ENCODE data around the gene KCTD7. TPM values are rescaled to one million over a fixed set of nuclear protein-coding genes. Genes with fewer than 3 reads are reported as not detected.
"Not testable (repeated sequence)": the region's sequence is repeated elsewhere in the genome, so short reads cannot be mapped to it uniquely, and the experiment has no call there.

Gene KCTD7
- total RNA-seq, 2 experiments from 2014 or later: 35.2 to 39.0 TPM

DNA sequence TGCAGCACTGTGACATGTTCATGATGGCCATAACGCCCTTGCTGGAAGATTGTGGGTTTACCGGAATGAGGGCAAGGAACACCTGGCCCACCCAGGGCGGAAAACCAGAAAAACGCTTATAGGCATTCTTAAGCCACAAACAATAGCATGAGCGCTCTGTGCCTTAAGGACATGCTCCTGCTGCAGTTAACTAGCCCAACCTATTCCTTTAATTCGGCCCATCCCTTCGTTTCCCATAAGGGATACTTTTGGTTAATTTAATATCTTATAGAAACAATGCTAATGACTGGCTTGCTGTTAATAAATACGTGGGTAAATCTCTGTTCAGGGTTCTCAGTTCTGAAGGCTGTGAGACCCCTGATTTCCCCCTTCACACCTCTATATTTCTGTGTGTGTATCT, 34.6 kb upstream of the KCTD7 start:
- DNase-seq; H3K9me3 Mint-ChIP-seq; POLR2A ChIA-PET; H3K4me3 Mint-ChIP-seq; H3K27me3 Mint-ChIP-seq; ATAC-seq (ENCODE audit: low read depth); H3K36me3 Mint-ChIP-seq; H3K27ac Mint-ChIP-seq: not testable (repeated sequence)
- H3K4me1 Mint-ChIP-seq: peaks cover 21% of the 10 kb centered on the region

DNA sequence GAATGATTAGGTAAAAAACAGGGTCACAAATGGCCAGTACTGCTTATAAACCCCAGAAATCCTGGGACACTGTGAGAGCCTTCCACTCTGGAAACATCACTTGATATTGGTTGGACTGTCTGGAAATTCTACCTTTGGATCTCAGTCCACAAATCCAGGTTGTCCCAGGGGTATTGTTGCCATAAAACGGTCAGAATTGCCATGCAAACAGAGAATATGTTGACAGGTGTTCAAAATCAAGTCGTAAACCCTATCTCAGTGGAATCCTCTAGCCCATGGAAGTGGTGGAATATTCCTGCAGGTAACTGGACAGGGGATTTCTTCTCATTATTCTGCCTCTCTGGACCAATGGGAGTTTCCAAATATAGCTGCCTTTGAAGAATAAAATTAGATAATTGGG, 31.2 kb upstream of the KCTD7 start:
- Mint-ChIP-seq H3K9me3 (no peaks in the 10 kb centered on the region), H3K36me3 (peaks cover 1% of the 10 kb centered on the region), H3K4me3 (no peak overlapping the region), H3K27ac (no peak overlapping the region), H3K27me3 (no peaks in the 10 kb centered on the region), H3K4me1 (peaks cover 9% of the 10 kb centered on the region)
- ATAC-seq (ENCODE audit: low read depth) (no peak), DNase-seq (no peak)
- POLR2A ChIA-PET: no interaction called here

GRCh38 chr7:66602159-66602558, 26.5 kb upstream of the KCTD7 start:
- H3K4me1 Mint-ChIP-seq: no peaks in the 10 kb centered on the region
- POLR2A ChIA-PET: no interaction called here
- H3K36me3 Mint-ChIP-seq: no peaks in the 10 kb centered on the region

GRCh38 chr7:66604198-66604597, 24.5 kb upstream of the KCTD7 start:
- DNase-seq: no peak
- no peaks in the 10 kb centered on the region for H3K9me3 Mint-ChIP-seq

More at GRCh38 chr7:66602159-66602558, 26.5 kb upstream of the KCTD7 start:
- DNase-seq: no peak
- Mint-ChIP-seq H3K27ac (no peak overlapping the region), H3K27me3 (no peaks in the 10 kb centered on the region), H3K4me3 (no peak overlapping the region), H3K9me3 (no peaks in the 10 kb centered on the region)
- no peak for ATAC-seq (ENCODE audit: low read depth)

GRCh38 chr7:66606540-66607291, 22.0 kb upstream of the KCTD7 start:
- not testable (repeated sequence) for H3K27ac Mint-ChIP-seq; H3K9me3 Mint-ChIP-seq; ATAC-seq (ENCODE audit: low read depth); DNase-seq; H3K4me3 Mint-ChIP-seq; H3K4me1 Mint-ChIP-seq; H3K27me3 Mint-ChIP-seq; H3K36me3 Mint-ChIP-seq
- POLR2A ChIA-PET: interaction anchor here (1.0 kb wide), 1 partner anchor 12 kb away, joined by 3 read pairs; no protein-coding TSS in a partner anchor

More at GRCh38 chr7:66604198-66604597, 24.5 kb upstream of the KCTD7 start:
- no peaks in the 10 kb centered on the region for H3K4me1 Mint-ChIP-seq
- H3K27me3 Mint-ChIP-seq: peaks cover 4% of the 10 kb centered on the region
- H3K4me3 Mint-ChIP-seq: no peak overlapping the region
- H3K36me3 Mint-ChIP-seq: no peaks in the 10 kb centered on the region
- no peak overlapping the region for H3K27ac Mint-ChIP-seq
- POLR2A ChIA-PET: no interaction called here
- ATAC-seq (ENCODE audit: low read depth): no peak

GRCh38 chr7:66609176-66609575, 19.5 kb upstream of the KCTD7 start:
- DNase-seq (no peak), ATAC-seq (ENCODE audit: low read depth) (no peak)
- Mint-ChIP-seq H3K9me3 (no peaks in the 10 kb centered on the region), H3K4me3 (no peak overlapping the region), H3K36me3 (no peaks in the 10 kb centered on the region), H3K27me3 (peaks cover 4% of the 10 kb centered on the region), H3K27ac (no peak overlapping the region), H3K4me1 (no peaks in the 10 kb centered on the region)
- POLR2A ChIA-PET: no interaction called here

DNA sequence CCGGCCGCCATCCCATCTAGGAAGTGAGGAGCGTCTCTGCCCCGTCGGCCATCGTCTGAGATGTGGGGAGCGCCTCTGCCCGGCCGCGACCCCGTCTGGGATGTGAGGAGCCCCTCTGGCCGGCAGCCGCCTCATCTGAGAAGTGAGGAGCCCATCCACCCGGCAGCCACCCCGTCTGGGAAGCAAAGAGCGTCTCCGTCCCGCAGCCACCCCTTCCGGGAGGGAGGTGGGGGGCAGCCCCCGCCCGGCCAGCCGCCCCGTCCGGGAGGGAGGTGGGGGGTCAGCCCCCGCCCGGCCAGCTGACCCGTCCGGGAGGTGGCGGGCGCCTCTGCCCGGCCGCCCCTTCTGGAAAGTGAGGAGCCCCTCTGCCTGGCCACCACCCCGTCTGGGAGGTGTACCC, 14.1 kb upstream of the KCTD7 start:
- H3K4me1 Mint-ChIP-seq; DNase-seq; H3K27me3 Mint-ChIP-seq; POLR2A ChIA-PET; H3K36me3 Mint-ChIP-seq; H3K4me3 Mint-ChIP-seq; ATAC-seq (ENCODE audit: low read depth); H3K9me3 Mint-ChIP-seq; H3K27ac Mint-ChIP-seq: not testable (repeated sequence)

- Mint-ChIP-seq H3K9me3 (no peaks in the 10 kb centered on the region), H3K27me3 (no peaks in the 10 kb centered on the region), H3K4me3 (no peak overlapping the region), H3K4me1 (no peaks in the 10 kb centered on the region), H3K36me3 (no peaks in the 10 kb centered on the region), H3K27ac (no peak overlapping the region)
- DNase-seq (no peak), ATAC-seq (ENCODE audit: low read depth) (no peak)
- POLR2A ChIA-PET: no interaction called here
Observed at GRCh38 chr7:66615699-66616098, 13.0 kb upstream of the KCTD7 start.

- no peaks in the 10 kb centered on the region for H3K9me3 Mint-ChIP-seq
- no peak for ATAC-seq (ENCODE audit: low read depth)
- H3K27me3 Mint-ChIP-seq: no peaks in the 10 kb centered on the region
- POLR2A ChIA-PET: no interaction called here
- H3K27ac Mint-ChIP-seq: no peak overlapping the region
- H3K4me3 Mint-ChIP-seq: no peak overlapping the region
- H3K4me1 Mint-ChIP-seq: no peaks in the 10 kb centered on the region
- DNase-seq: no peak
- H3K36me3 Mint-ChIP-seq: no peaks in the 10 kb centered on the region
Observed at GRCh38 chr7:66617295-66617694, 11.4 kb upstream of the KCTD7 start.

- POLR2A ChIA-PET: interaction anchor here (0.6 kb wide), 1 partner anchor 27 kb away, joined by 7 read pairs; no protein-coding TSS in a partner anchor
- not testable (repeated sequence) for H3K4me3 Mint-ChIP-seq; H3K27me3 Mint-ChIP-seq; ATAC-seq (ENCODE audit: low read depth); DNase-seq; H3K36me3 Mint-ChIP-seq; H3K9me3 Mint-ChIP-seq; H3K4me1 Mint-ChIP-seq; H3K27ac Mint-ChIP-seq
Observed at GRCh38 chr7:66619341-66619948, 9.2 kb upstream of the KCTD7 start.

- DNase-seq: no peak
- H3K4me1 Mint-ChIP-seq: peaks cover 18% of the 10 kb centered on the region
- peaks cover 2% of the 10 kb centered on the region for H3K27me3 Mint-ChIP-seq
- no peak for ATAC-seq (ENCODE audit: low read depth)
- H3K36me3 Mint-ChIP-seq: peaks cover 11% of the 10 kb centered on the region
- no peak overlapping the region for H3K4me3 Mint-ChIP-seq
- POLR2A ChIA-PET: interaction anchor here (0.6 kb wide), 1 partner anchor 95 kb away, joined by 3 read pairs; no protein-coding TSS in a partner anchor
- H3K9me3 Mint-ChIP-seq: no peaks in the 10 kb centered on the region
- no peak overlapping the region for H3K27ac Mint-ChIP-seq
Observed at GRCh38 chr7:66626331-66626934, 2.2 kb upstream of the KCTD7 start.

DNA sequence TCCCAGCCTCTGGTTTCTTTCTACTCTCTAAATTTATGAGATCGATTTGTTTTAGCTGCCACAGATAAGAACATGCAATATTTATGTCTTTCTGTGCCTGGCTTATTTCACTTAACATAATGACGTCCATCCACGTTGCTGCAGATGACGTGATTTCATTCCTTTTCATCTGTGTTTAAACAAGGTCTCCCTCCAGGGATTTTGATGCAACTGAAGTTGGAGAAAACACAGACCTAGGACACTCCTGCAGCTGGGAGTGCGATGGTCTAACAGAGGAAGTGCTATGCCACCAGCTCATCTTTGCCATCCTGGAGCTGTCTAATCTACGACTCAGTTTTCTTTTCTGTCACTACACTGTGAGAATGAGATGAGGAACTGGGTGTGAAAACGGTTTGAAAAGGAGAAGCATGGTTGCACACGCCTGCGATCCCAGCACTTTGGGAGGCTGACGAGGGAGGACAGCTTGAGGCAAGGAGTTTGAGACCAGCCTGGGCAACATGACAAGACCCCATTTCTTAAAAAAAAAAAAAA, 1.5 kb upstream of the KCTD7 start:
- Mint-ChIP-seq H3K4me3 (peak overlapping the region; percentile 63), H3K4me1 (peaks cover 25% of the 10 kb centered on the region), H3K27ac (peak overlapping the region; percentile 57), H3K27me3 (peaks cover 2% of the 10 kb centered on the region), H3K9me3 (no peaks in the 10 kb centered on the region), H3K36me3 (peaks cover 11% of the 10 kb centered on the region)
- POLR2A ChIA-PET: interaction anchor here (0.6 to 1.2 kb wide), 3 partner anchors 26 to 113 kb away, joined by 3 to 8 read pairs (median 4); partner anchors contain the start of gene RABGEF1
- ATAC-seq (ENCODE audit: low read depth) (no peak), DNase-seq (no peak)

- Mint-ChIP-seq H3K4me3 (peak overlapping the region; percentile 89), H3K27me3 (peaks cover 2% of the 10 kb centered on the region), H3K36me3 (peaks cover 15% of the 10 kb centered on the region), H3K27ac (peak overlapping the region; percentile 89), H3K4me1 (peaks cover 29% of the 10 kb centered on the region), H3K9me3 (no peaks in the 10 kb centered on the region)
- ATAC-seq (ENCODE audit: low read depth) (no peak), DNase-seq (no peak)
- POLR2A ChIA-PET: interaction anchor here (0.6 to 1.4 kb wide), 6 partner anchors 26 to 368 kb away, joined by 3 to 8 read pairs (median 5); partner anchors contain the start of genes RABGEF1 and SBDS
Observed at GRCh38 chr7:66627881-66628360, 760 bp upstream of the KCTD7 start.
